Gastroesophageal sphincter (tissue), 3 donors: ENCODE data around the gene SPI1.

Experiments
- CTCF ChIP-seq, 4 experiments: fragments of 200-600 bp in 2 of 4; fragments of 450-650 bp in 2 of 4; sonication (generic) in 1 of 4; IDR thresholded peaks; one replicate each; pipeline ENCODE4 v1.5.1; 2017 to 2019; ENCODE audit warnings: antibody characterized with exemption in 4 of 4, mild to moderate bottlenecking in 2 of 4, moderate library complexity in 2 of 4
- EP300 ChIP-seq: sonication (generic); formaldehyde crosslinking; IDR thresholded peaks from one replicate; pipeline ENCODE4 v1.6.1; 2017; ENCODE audit warnings: antibody characterized with exemption, mild to moderate bottlenecking
- POLR2A ChIP-seq, 2 donors: fragments of 450-650 bp; IDR thresholded peaks; one replicate each; pipeline ENCODE4 v1.6.1; 2017; ENCODE audit warnings: antibody characterized with exemption in 2 of 2, mild to moderate bottlenecking in 2 of 2, moderate library complexity in 1 of 2
- POLR2AphosphoS5 ChIP-seq: sonication (generic); formaldehyde crosslinking; IDR thresholded peaks from one replicate; pipeline ENCODE4 v1.6.1; 2017; ENCODE audit warnings: antibody characterized with exemption

GRCh38 chr11:47318166-47318565, 60.2 kb downstream of the SPI1 start:
- TF ChIP-seq POLR2A (IDR thresholded peaks at IDR 0.05) (no peak), CTCF (IDR thresholded peaks at IDR 0.05) (no peak), EP300 (no peak), POLR2AphosphoS5 (no peak)
